Measurements from ENCODE around the gene HOXA11. TPM values are rescaled to one million over a fixed set of nuclear protein-coding genes. Genes with fewer than 3 reads are reported as not detected.

The HOXA11 gene
- total RNA-seq, 1 experiment from 2014 or later, result 0.84 TPM

- Mint-ChIP-seq H3K4me1 (ENCODE audit: insufficient read depth, unreplicated experiment) (peaks cover 12% of the 10 kb centered on the region), H3K27me3 (ENCODE audit: insufficient read depth, unreplicated experiment) (no peaks in the 10 kb centered on the region), H3K4me3 (ENCODE audit: unreplicated experiment) (no peak overlapping the region), H3K27ac (ENCODE audit: low read depth, unreplicated experiment) (no peak overlapping the region), H3K36me3 (ENCODE audit: insufficient read depth, unreplicated experiment) (no peaks in the 10 kb centered on the region), H3K9me3 (ENCODE audit: unreplicated experiment) (no peaks in the 10 kb centered on the region)
- no peak for TF ChIP-seq CTCF (IDR thresholded peaks at IDR 0.05; ENCODE audit: unreplicated experiment)
- POLR2A ChIA-PET, result interaction anchor here (0.9 kb wide), 1 partner anchor 478 kb away, joined by 3 read pairs; no protein-coding TSS in a partner anchor
- CTCF ChIA-PET, result interaction anchor here (0.8 to 1.4 kb wide), 3 partner anchors 10 to 471 kb away, joined by 3 read pairs; no protein-coding TSS in a partner anchor
- no peak for DNase-seq (ENCODE audit: unreplicated experiment)
- no TSS peak for BruUV-seq (replicated peaks)
- intact Hi-C loops (cut with micrococcal nuclease), result no loop called here
Observed at GRCh38 chr7:27153526-27153925, 31.5 kb downstream of the HOXA11 start.

- Mint-ChIP-seq H3K4me3 (ENCODE audit: unreplicated experiment) (no peak overlapping the region), H3K9me3 (ENCODE audit: unreplicated experiment) (no peaks in the 10 kb centered on the region), H3K27ac (ENCODE audit: low read depth, unreplicated experiment) (no peak overlapping the region), H3K4me1 (ENCODE audit: insufficient read depth, unreplicated experiment) (peaks cover 16% of the 10 kb centered on the region), H3K36me3 (ENCODE audit: insufficient read depth, unreplicated experiment) (no peaks in the 10 kb centered on the region), H3K27me3 (ENCODE audit: insufficient read depth, unreplicated experiment) (no peaks in the 10 kb centered on the region)
- ChIA-PET POLR2A (interaction anchor here (0.9 kb wide), 1 partner anchor 478 kb away, joined by 3 read pairs; no protein-coding TSS in a partner anchor), CTCF (interaction anchor here (0.6 to 5.8 kb wide), 4 partner anchors 9 to 1262 kb away, joined by 3 to 57 read pairs (median 4); no protein-coding TSS in a partner anchor)
- intact Hi-C loops (cut with micrococcal nuclease), result no loop called here
- BruUV-seq (replicated peaks), result no TSS peak
- TF ChIP-seq CTCF (IDR thresholded peaks at IDR 0.05; ENCODE audit: unreplicated experiment), result no peak
- DNase-seq (ENCODE audit: unreplicated experiment), result no peak
Observed at GRCh38 chr7:27152816-27153442, 32.1 kb downstream of the HOXA11 start.

DNA sequence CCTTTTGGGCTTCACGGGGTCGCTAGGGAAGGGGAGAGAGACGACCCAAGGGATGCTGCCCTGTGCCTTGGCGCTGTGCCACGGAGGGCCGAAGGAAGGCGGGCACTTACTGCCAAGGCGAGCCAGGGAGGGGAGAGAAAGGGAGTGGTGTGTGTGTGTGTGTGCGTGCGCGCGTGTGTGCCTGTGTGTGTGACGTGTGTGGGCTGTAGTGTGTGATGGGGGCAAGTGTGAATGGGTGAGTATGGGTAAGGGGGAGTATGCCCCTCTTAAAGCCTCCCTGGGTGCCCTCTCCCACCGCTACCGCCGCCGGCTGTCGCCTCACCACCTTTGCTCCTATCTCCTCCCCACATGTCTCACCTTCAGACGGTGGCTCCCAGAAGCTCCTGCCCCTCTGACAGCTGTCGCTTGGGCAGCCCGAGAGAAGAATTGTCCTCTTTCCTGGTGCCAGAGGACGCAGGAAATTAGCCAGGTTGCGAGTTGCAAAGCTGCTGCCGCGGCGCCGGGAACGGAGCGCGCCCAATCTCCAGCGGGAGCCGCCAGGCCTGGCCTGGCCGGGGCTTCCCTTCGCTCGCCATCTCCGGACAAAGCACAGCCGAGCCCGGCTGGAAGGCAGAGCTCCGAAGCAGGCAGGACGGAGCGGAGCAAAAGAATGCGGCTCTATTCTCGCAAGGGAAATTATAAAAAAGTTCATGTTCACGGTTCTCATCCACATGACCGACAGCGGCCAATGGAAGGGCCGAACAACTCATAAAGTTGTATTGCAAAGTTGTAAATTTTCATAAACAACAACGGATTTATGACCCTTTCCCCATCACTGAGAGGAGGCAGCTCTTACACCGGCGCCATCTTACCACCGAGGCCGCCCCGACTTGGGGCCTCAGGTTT is 32.9 kb downstream of the HOXA11 start, which contains the start of gene HOXA3:
Gene HOXA3 (minus strand): TSS at position 653 of the 885 bp plus-strand sequence. CDS start 41,943 bp downstream, outside the sequence.
- Mint-ChIP-seq H3K4me3 (ENCODE audit: unreplicated experiment) (no peak within 1 kb of the TSS), H3K9me3 (ENCODE audit: unreplicated experiment) (no peaks in the 10 kb centered on the region), H3K36me3 (ENCODE audit: insufficient read depth, unreplicated experiment) (no peaks in the 10 kb centered on the region), H3K27ac (ENCODE audit: low read depth, unreplicated experiment) (no peak within 1 kb of the TSS), H3K4me1 (ENCODE audit: insufficient read depth, unreplicated experiment) (peaks cover 16% of the 10 kb centered on the region), H3K27me3 (ENCODE audit: insufficient read depth, unreplicated experiment) (no peaks in the 10 kb centered on the region)
- ChIA-PET POLR2A (no interaction called here), CTCF (interaction anchor here (0.6 to 5.8 kb wide), 6 partner anchors 8 to 1261 kb away, joined by 3 to 57 read pairs (median 4); no protein-coding TSS in a partner anchor)
- no peak for TF ChIP-seq CTCF (IDR thresholded peaks at IDR 0.05; ENCODE audit: unreplicated experiment)
- no peak for DNase-seq (ENCODE audit: unreplicated experiment)
- BruUV-seq (replicated peaks), result no TSS peak
- intact Hi-C loops (cut with micrococcal nuclease), result no loop called here
